HEK293T (cell line): ENCODE results near the gene TFR2.
A peak's percentile ranks its signal among the peaks of the same experiment; 100 is the strongest.

Experiments
- CTCF ChIA-PET: fragments of 350-600 bp; formaldehyde crosslinking; extraction: SDS; loops from one replicate; lab custom pipeline; 2021; ENCODE audit warnings: antibody characterized with exemption, inconsistent platforms; lab: Yijun Ruan, JAX
- POLR2A ChIA-PET: fragments of 350-600 bp; formaldehyde crosslinking; extraction: SDS; loops from one replicate; lab custom pipeline; 2020; ENCODE audit warnings: antibody characterized with exemption, inconsistent platforms; lab: Yijun Ruan, JAX
- DNase-seq: peaks from one replicate; pipeline ENCODE4 v3.0.0; 2012; ENCODE audit warnings: mixed read lengths; ENCODE audit errors: extremely low spot score
- ARNT ChIP-seq: fragments of 450-650 bp; IDR thresholded peaks from 2 replicates; pipeline ENCODE4 v1.6.1; 2017; ENCODE audit warnings: mild to moderate bottlenecking
- BHLHE40 ChIP-seq: fragments of 450-650 bp; IDR thresholded peaks from 2 replicates; pipeline ENCODE4 v1.6.1; 2016; ENCODE audit warnings: mild to moderate bottlenecking, moderate library complexity, borderline replicate concordance
- CTBP1 ChIP-seq: fragments of 450-650 bp; IDR thresholded peaks from 2 replicates; pipeline ENCODE4 v1.6.1; 2016; ENCODE audit warnings: borderline replicate concordance
- ELF4 ChIP-seq: fragments of 450-650 bp; IDR thresholded peaks from 2 replicates; pipeline ENCODE4 v1.6.1; 2017; ENCODE audit warnings: antibody characterized with exemption
- FOXA1 ChIP-seq: fragments of 450-650 bp; IDR thresholded peaks from 2 replicates; pipeline ENCODE4 v1.6.1; 2016; ENCODE audit warnings: mild to moderate bottlenecking
- FOXK2 ChIP-seq: fragments of 450-650 bp; IDR thresholded peaks from 2 replicates; pipeline ENCODE4 v1.6.1; 2016; ENCODE audit warnings: mild to moderate bottlenecking
- FOXM1 ChIP-seq: fragments of 450-650 bp; IDR thresholded peaks from 2 replicates; pipeline ENCODE4 v1.6.1; 2017; ENCODE audit warnings: mild to moderate bottlenecking, borderline replicate concordance
- HDGF ChIP-seq: fragments of 450-650 bp; IDR thresholded peaks from 2 replicates; pipeline ENCODE4 v1.6.1; 2017; ENCODE audit warnings: antibody characterized with exemption, borderline replicate concordance
- L3MBTL2 ChIP-seq: fragments of 450-650 bp; conservative IDR thresholded peaks from 2 replicates; pipeline ENCODE4 v1.6.1; 2016; ENCODE audit warnings: mild to moderate bottlenecking
- LEF1 ChIP-seq: fragments of 450-650 bp; IDR thresholded peaks from 2 replicates; pipeline ENCODE4 v1.6.1; 2017; ENCODE audit warnings: mild to moderate bottlenecking, borderline replicate concordance
- NFRKB ChIP-seq: fragments of 450-650 bp; IDR thresholded peaks from 2 replicates; pipeline ENCODE4 v1.6.1; 2016; ENCODE audit warnings: mild to moderate bottlenecking, moderate library complexity
- PKNOX1 ChIP-seq: fragments of 450-650 bp; IDR thresholded peaks from 2 replicates; pipeline ENCODE4 v1.6.1; 2016
- SUZ12 ChIP-seq: fragments of 450-650 bp; IDR thresholded peaks from 2 replicates; pipeline ENCODE4 v1.6.1; 2016; ENCODE audit warnings: mild to moderate bottlenecking
- TARDBP ChIP-seq: fragments of 450-650 bp; IDR thresholded peaks from 2 replicates; pipeline ENCODE4 v1.6.1; 2016
- ZNF384 ChIP-seq: fragments of 450-650 bp; IDR thresholded peaks from 2 replicates; pipeline ENCODE4 v1.6.1; 2016

Gene TFR2

GRCh38 chr7:100584054-100584682 lies 57.2 kb downstream of the TFR2 start:
- no peak for TF ChIP-seq ELF4
- TF ChIP-seq FOXK2: no peak
- no peak for TF ChIP-seq L3MBTL2
- no peak for TF ChIP-seq CTBP1
- TF ChIP-seq PKNOX1: no peak
- no peak for TF ChIP-seq LEF1
- TF ChIP-seq TARDBP: no peak
- TF ChIP-seq NFRKB: no peak
- no peak for TF ChIP-seq SUZ12
- ChIA-PET CTCF (interaction anchor here (1.2 to 1.4 kb wide), 2 partner anchors 18 to 141 kb away, joined by 3 to 6 read pairs; no protein-coding TSS in a partner anchor), POLR2A (interaction anchor here (1.0 to 3.2 kb wide), 6 partner anchors 12 to 305 kb away, joined by 3 to 40 read pairs (median 5); partner anchors contain the start of genes AGFG2, PCOLCE, POP7 and UFSP1)
- no peak for DNase-seq

GRCh38 chr7:100583132-100584053 lies 58.0 kb downstream of the TFR2 start:
- CTCF ChIA-PET: interaction anchor here (1.2 kb wide), 1 partner anchor 18 kb away, joined by 3 read pairs; no protein-coding TSS in a partner anchor
- POLR2A ChIA-PET: interaction anchor here (1.0 to 1.7 kb wide), 2 partner anchors 14 to 306 kb away, joined by 3 to 5 read pairs; partner anchors contain the start of gene UFSP1
- TF ChIP-seq CTBP1 (no peak), LEF1 (no peak), FOXA1 (no peak), ZNF384 (no peak), FOXK2 (no peak), ELF4 (no peak), HDGF (no peak), NFRKB (no peak), FOXM1 (no peak), L3MBTL2 (no peak), PKNOX1 (no peak), BHLHE40 (no peak)
- DNase-seq: no peak

GRCh38 chr7:100582650-100583049 lies 58.7 kb downstream of the TFR2 start:
- TF ChIP-seq ARNT (no peak), HDGF (no peak), FOXA1 (no peak), BHLHE40 (no peak), LEF1 (no peak), CTBP1 (no peak), L3MBTL2 (no peak), FOXK2 (no peak)
- no peak for DNase-seq
- ChIA-PET POLR2A (no interaction called here), CTCF (no interaction called here)

DNA sequence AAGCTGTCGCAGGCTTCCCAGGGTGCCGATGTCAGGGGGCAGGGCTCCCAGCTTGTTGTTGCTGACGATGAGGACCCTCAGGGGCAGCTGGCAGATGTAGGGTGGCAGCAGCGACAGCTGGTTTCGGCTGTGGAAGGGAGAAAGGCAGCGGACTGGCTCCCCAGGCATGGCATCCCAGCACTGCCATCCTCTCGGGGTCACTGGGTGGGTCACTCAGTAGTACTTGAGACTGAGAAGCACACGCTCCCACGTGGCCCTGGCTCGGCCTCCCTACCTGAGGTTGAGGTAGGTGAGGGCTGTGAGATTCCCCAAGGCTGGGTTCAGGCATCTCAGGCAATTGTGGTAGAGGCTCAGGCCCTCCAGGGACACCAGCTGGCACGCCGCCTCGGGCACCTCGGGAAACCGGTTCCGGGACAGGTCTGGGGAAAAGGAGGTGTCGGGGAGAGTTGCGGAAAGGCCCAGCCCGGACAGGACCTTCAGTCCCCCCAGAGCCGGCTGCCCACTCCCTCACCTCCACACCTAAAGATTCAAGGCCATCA lies 59.2 kb downstream of the TFR2 start:
- ChIA-PET CTCF (no interaction called here), POLR2A (no interaction called here)
- DNase-seq: no peak
- TF ChIP-seq L3MBTL2 (no peak), ZNF384 (no peak), ARNT (no peak), CTBP1 (no peak), HDGF (no peak)

GRCh38 chr7:100580466-100581283 lies 60.7 kb downstream of the TFR2 start:
- POLR2A ChIA-PET: no interaction called here
- CTCF ChIA-PET: no interaction called here
- no peak for TF ChIP-seq ARNT
- TF ChIP-seq TARDBP: peak; percentile 88
- no peak for TF ChIP-seq HDGF
- TF ChIP-seq FOXA1: no peak
- no peak for TF ChIP-seq SUZ12
- no peak for TF ChIP-seq PKNOX1
- TF ChIP-seq FOXM1: no peak
- no peak for DNase-seq
